Pancreas (tissue), 10 donors: Measurements from ENCODE around the gene DCST1. TPM values are rescaled to one million over a fixed set of nuclear protein-coding genes. Genes with fewer than 3 reads are reported as not detected.

Experiments used
- ATAC-seq, 4 donors: fragments of 200-7000 bp; cut with Tn5 transposase; one replicate each; pipeline versions ENCODE4 v1.8.0 to v1.9.1; 2020; ENCODE audit warnings: mild to moderate bottlenecking in 4 of 4, moderate library complexity in 4 of 4
- DNase-seq, 6 donors: peaks; one replicate each; pipeline ENCODE4 v3.0.0-alpha.2; 2020
- FAIRE-seq: peaks from 2 replicates; lab custom pipeline; 2012; peaks lifted over from hg19 to GRCh38; lab: Jason Lieb, UNC
- H3K27ac ChIP-seq, 4 donors: fragments of 200-600 bp; sonication (generic); 1 replicate in 3 of 4; 2 replicates in 1 of 4; pipeline versions ENCODE4 v1.5.0 to v1.8.0; 2020
- H3K27me3 ChIP-seq, 4 donors: fragments of 200-600 bp; one replicate each; pipeline ENCODE4 v1.8.0; 2021
- H3K36me3 ChIP-seq, 3 donors: fragments of 200-600 bp; sonication (generic) in 1 of 3; one replicate each; pipeline versions ENCODE4 v1.5.0 to v1.8.0; 2020 to 2021
- H3K4me1 ChIP-seq, 3 donors: fragments of 200-600 bp; one replicate each; pipeline ENCODE4 v1.8.0; 2021
- H3K4me3 ChIP-seq, 4 donors: fragments of 200-600 bp; sonication (generic) in 2 of 4; one replicate each; pipeline versions ENCODE4 v1.5.0 to v1.8.0; 2020 to 2021
- H3K9me3 ChIP-seq, 4 donors: fragments of 200-600 bp; one replicate each; pipeline ENCODE4 v1.8.0; 2021
- WGBS, 2 donors: extraction: QIAGEN DNeasy Blood & Tissue Kit; methylation state at CpG; one replicate each; pipeline ENCODE4 v1.1.7; 2013; 5-methylcytosine and 5-hydroxymethylcytosine counted together
- intact Hi-C, 3 donors: fragments of 100-400 bp; cut with DNase I; formaldehyde crosslinking; loops; one replicate each; pipeline versions ENCODE4 v1.11.1 to v1.14.2; 2022
- polyA plus RNA-seq, 2 donors: library from polyadenylated mRNA; stranded (reverse); fragments of 200-250 nt; gene quantifications; one replicate each; pipeline ENCODE4 v1.2.3, GENCODE V29; 2013
- total RNA-seq, 6 donors: library from RNA; stranded (reverse); fragmentation: NEBNext Ultra II Directional in 4 of 6; extraction: Animal tissue kit (Norgen Biotek cat#: 25700) in 4 of 6; gene quantifications; one replicate each; pipeline versions ENCODE4 v1.2.1 to v1.2.4, GENCODE V29; 2021 to 2023
- TF ChIP-seq, protein P1 (sequence below), 4 donors: fragments of 200-600 bp; sonication (generic) in 3 of 4; IDR thresholded peaks; one replicate each; pipeline versions ENCODE4 v1.5.0 to v1.8.0; 2021; ENCODE audit warnings: antibody characterized with exemption in 4 of 4
- donor health status: healthy with polysubstance abuse.
- donor health status: DM: no; HTN: no; CAD: no; lungs with moderate emphysema.
- donor health status: DM: no; HTN: no; CAD: no.
- donor health status: control.
- donor health status: control.
- donor health status: Bipolar disorder and iron deficiency.
- donor health status: DM: yes; HTN: yes; CAD: no.
- donor health status: DM: no; HTN: no; CAD: no.
- donor health status: DM: no; HTN: no; CAD: no.
- donor health status: DM: yes; HTN: yes; CAD: no.

Gene DCST1
- total and polyA plus RNA-seq, 8 donors: 0.14 TPM; not detected in 7

DNA sequence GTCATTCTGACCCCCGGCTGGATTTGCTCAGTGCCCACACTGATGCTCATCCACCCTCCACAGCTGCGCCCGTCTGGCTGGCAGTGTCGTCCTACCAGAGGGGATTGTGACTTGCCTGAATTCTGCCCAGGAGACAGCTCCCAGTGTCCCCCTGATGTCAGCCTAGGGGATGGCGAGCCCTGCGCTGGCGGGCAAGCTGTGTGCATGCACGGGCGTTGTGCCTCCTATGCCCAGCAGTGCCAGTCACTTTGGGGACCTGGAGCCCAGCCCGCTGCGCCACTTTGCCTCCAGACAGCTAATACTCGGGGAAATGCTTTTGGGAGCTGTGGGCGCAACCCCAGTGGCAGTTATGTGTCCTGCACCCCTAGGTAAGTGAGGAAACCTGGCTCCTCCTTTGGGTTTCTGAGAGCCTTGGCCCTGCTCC, 24.2 kb downstream of the DCST1 start:
- Histone ChIP-seq H3K27me3 (no peaks in the 10 kb centered on the region), H3K27ac (no peak overlapping the region), H3K9me3 (no peaks in the 10 kb centered on the region), H3K36me3 (peaks cover 0 to 10% (median 0%) of the 10 kb centered on the region in 3 donors), H3K4me3 (no peak overlapping the region), H3K4me1 (peaks cover 12 to 15% (median 13%) of the 10 kb centered on the region in 3 donors)
- TF ChIP-seq, protein P1, sequence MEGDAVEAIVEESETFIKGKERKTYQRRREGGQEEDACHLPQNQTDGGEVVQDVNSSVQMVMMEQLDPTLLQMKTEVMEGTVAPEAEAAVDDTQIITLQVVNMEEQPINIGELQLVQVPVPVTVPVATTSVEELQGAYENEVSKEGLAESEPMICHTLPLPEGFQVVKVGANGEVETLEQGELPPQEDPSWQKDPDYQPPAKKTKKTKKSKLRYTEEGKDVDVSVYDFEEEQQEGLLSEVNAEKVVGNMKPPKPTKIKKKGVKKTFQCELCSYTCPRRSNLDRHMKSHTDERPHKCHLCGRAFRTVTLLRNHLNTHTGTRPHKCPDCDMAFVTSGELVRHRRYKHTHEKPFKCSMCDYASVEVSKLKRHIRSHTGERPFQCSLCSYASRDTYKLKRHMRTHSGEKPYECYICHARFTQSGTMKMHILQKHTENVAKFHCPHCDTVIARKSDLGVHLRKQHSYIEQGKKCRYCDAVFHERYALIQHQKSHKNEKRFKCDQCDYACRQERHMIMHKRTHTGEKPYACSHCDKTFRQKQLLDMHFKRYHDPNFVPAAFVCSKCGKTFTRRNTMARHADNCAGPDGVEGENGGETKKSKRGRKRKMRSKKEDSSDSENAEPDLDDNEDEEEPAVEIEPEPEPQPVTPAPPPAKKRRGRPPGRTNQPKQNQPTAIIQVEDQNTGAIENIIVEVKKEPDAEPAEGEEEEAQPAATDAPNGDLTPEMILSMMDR (IDR thresholded peaks at IDR 0.05): no peak
- ATAC-seq (no peak), FAIRE-seq (no peak), DNase-seq (peak in 1 of 6 donors; percentile 55)
- 91 to 95% methylated on average over 13 of the region's 13 CpGs for WGBS, 2 donors
- intact Hi-C loops: no loop called here

DNA sequence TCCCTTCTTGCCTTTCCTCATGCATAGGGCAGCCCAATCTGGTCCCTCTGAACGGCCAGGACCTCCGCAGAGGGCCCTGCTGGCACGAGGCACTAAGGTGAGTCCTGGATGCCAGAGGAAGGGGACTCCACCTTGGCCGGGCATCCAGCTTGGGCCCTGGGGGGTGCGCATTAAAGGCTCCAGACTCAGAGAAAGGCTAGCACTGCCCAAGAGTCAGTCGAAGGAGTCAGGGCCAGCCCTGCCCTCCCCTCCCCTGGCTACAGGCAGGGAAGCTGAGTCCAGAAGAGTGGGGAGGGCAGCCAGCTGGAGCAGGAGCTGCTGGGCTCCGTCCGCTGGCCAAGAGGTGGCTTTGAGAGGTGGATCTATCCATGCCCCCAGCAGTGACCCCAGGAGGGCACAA, 27.1 kb downstream of the DCST1 start:
- no peak for FAIRE-seq
- TF ChIP-seq, protein P1 (IDR thresholded peaks at IDR 0.05): no peak
- WGBS, 2 donors: 79 to 85% methylated on average over 8 of the region's 8 CpGs
- intact Hi-C loops: no loop called here
- ATAC-seq: no peak
- no peak overlapping the region for H3K27ac ChIP-seq
- peaks cover 0 to 10% (median 0%) of the 10 kb centered on the region in 3 donors for H3K36me3 ChIP-seq
- H3K4me1 ChIP-seq: peaks cover 19 to 23% (median 20%) of the 10 kb centered on the region in 3 donors
- no peaks in the 10 kb centered on the region for H3K27me3 ChIP-seq
- DNase-seq: peak in 2 of 6 donors; percentile 36 to 69
- H3K9me3 ChIP-seq: no peaks in the 10 kb centered on the region
- H3K4me3 ChIP-seq: no peak overlapping the region

DNA sequence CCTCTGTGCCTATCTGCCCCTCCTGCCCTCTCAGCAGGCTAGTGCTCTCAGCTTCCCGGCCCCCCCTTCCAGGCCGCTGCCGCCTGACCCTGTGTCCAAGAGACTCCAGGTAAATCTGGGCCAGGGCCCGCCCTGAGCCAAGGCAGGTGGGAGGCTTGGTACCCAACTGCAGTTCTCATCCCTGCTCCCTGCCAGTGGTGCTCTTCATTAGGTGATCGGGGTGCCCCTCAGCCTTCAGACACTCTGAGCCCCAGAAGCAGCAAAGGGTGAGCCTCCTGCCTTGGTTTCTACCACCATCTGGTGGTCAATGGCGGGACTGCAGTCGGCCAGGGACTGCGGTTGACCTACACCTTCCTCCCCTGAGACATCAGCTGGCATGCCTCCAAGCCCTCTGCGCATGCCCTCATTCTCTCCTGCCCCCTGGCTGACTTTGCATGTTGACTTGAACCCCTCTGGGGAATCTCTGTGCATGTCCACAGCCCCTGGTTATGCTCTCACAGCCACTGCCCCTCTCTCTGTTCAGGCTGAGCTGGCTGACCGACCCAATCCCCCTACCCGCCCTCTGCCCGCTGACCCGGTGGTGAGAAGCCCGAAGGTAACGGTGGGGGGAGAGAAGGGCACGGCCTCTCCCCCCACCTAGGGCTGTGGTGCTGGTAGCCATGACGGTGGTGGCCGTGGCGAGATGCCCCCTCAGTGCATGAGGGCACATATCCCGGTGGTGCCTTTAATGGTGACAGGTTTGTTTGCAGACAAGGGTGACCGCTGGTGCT, 27.9 kb downstream of the DCST1 start:
- peaks cover 0 to 10% (median 0%) of the 10 kb centered on the region in 3 donors for H3K36me3 ChIP-seq
- 19 to 24% methylated on average over 21 of the region's 21 CpGs for WGBS, 2 donors
- DNase-seq (peak; percentile 80 to 99 (median 94)), FAIRE-seq (no peak), ATAC-seq (peak; percentile 50 to 71 (median 58))
- TF ChIP-seq, protein P1 (IDR thresholded peaks at IDR 0.05): peak; percentile 96 to 99 (median 98)
- peaks cover 19 to 23% (median 20%) of the 10 kb centered on the region in 3 donors for H3K4me1 ChIP-seq
- no peak overlapping the region for H3K27ac ChIP-seq
- H3K27me3 ChIP-seq: no peaks in the 10 kb centered on the region
- intact Hi-C loops: no loop called here
- no peak overlapping the region for H3K4me3 ChIP-seq
- no peaks in the 10 kb centered on the region for H3K9me3 ChIP-seq

DNA sequence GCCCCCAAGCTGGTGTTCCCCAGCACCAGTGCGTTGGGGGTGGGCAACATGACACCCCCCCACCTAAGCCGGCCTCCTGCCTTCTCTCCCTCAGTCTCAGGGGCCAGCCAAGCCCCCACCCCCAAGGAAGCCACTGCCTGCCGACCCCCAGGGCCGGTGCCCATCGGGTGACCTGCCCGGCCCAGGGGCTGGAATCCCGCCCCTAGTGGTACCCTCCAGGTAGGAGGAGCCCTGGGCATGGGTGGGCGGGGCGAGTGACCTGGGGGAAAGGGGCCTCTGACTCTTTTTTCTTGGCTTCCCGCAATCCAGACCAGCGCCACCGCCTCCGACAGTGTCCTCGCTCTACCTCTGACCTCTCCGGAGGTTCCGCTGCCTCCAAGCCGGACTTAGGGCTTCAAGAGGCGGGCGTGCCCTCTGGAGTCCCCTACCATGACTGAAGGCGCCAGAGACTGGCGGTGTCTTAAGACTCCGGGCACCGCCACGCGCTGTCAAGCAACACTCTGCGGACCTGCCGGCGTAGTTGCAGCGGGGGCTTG, 28.6 kb downstream of the DCST1 start:
- no peak overlapping the region for H3K27ac ChIP-seq
- no peaks in the 10 kb centered on the region for H3K9me3 ChIP-seq
- ATAC-seq (no peak), FAIRE-seq (no peak), DNase-seq (peak in 5 of 6 donors; percentile 27 to 82 (median 66))
- no peaks in the 10 kb centered on the region for H3K27me3 ChIP-seq
- intact Hi-C loops: no loop called here
- TF ChIP-seq, protein P1 (IDR thresholded peaks at IDR 0.05): no peak
- 10 to 11% methylated on average over 25 to 29 of the region's 29 CpGs for WGBS, 2 donors
- peak overlapping the region in 2 of 4 donors; percentile 64 to 85 for H3K4me3 ChIP-seq
- peaks cover 0 to 10% (median 0%) of the 10 kb centered on the region in 3 donors for H3K36me3 ChIP-seq
- peaks cover 19 to 23% (median 20%) of the 10 kb centered on the region in 3 donors for H3K4me1 ChIP-seq
